ENCODE results near the gene ATP10D.
"Not testable (repeated sequence)": the region's sequence is repeated elsewhere in the genome, so short reads cannot be mapped to it uniquely, and the experiment has no call there.

Gene ATP10D

DNA sequence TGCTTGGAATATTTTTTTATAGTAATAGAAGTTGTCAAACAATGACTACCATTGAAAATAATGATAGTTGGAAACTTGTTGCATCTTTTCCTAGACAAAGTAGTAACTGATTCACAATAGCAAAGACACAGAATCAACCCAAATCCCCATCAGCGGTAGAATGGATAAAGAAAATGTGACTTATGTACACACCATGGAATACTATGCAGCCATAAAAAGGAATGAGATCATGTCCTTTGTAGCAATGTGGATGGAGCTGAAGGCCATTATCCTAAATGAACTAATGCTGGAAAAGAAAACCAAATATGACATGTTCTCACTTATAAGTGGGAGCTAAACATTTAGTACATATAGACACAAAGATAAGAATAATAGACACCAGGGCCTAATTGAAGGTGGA lies 49.7 kb downstream of the ATP10D start:
- FAIRE-seq (no peak), DNase-seq (ENCODE audit: low spot score) (no peak)

DNA sequence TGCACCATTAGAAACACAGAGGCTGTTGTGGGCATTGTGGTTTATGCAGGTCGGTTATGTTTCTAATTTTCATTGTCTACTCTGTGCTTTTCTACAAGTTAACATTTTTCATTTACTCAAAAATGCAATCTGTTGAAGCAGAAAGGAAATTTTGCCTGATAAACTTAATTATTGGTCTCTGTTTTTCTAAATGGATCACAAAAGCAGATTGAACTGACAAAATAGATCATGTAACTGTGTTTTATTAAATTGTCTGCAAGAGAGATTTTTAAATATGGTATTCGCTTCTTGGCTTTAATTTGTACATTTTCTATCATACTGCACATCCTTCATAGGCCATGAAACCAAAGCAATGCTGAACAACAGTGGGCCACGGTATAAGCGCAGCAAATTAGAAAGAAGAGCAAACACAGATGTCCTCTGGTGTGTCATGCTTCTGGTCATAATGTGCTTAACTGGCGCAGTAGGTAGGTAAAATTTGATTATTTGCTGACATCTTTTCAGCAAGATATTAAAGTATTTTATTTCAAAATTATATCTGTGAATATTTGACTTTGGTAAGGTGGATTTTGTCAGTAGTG lies 50.6 kb downstream of the ATP10D start:
- FAIRE-seq (no peak), DNase-seq (ENCODE audit: low spot score) (no peak)

GRCh38 chr4:47536966-47537365 lies 51.9 kb downstream of the ATP10D start:
- FAIRE-seq (no peak), DNase-seq (ENCODE audit: low spot score) (no peak)

- FAIRE-seq (no peak), DNase-seq (ENCODE audit: low spot score) (no peak)
These were observed 53.2 kb downstream of the ATP10D start for GRCh38 chr4:47538111-47538824.

DNA sequence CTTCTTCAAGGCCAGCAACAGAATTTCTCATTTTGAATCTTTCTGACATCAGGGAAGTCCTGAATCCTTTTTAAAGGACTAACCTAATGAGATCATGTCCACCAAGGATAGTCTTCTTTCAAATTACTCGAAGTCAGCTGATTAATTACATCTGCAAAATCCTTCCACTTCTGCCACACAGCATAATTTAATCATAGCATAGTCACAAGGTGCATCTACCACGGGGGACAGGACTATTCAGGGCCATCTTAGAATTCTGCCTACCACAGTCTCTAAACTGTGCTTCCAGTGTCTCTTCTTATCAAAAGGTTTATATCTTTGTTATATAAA lies 53.7 kb downstream of the ATP10D start:
- FAIRE-seq (no peak), DNase-seq (ENCODE audit: low spot score) (no peak)

GRCh38 chr4:47542640-47543039 lies 57.6 kb downstream of the ATP10D start:
- DNase-seq (ENCODE audit: low spot score); FAIRE-seq: not testable (repeated sequence)

- FAIRE-seq = no peak
- no peak for DNase-seq (ENCODE audit: low spot score)
These were observed 58.3 kb downstream of the ATP10D start for GRCh38 chr4:47543331-47543730.

DNA sequence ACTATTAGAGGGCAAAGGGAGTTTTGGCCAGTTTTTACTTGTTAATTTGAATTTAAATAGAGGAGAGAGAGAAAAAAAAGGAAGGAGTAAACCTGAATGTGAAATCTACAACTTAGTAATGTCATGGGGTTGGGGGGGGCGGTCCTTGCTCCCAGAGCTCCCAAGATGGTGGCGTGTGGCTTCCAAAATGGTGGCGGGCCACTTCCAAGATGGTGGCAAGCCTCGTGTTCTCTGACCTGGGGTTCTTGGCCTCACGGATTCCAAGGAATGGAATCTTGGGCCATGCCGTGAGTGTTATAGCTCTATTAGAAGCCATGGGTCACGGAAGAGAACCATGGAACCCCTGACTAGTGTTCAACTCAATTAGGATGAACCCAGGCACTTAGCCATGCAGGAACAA lies 65.3 kb downstream of the ATP10D start:
- DNase-seq (ENCODE audit: low spot score); FAIRE-seq: not testable (repeated sequence)

DNA sequence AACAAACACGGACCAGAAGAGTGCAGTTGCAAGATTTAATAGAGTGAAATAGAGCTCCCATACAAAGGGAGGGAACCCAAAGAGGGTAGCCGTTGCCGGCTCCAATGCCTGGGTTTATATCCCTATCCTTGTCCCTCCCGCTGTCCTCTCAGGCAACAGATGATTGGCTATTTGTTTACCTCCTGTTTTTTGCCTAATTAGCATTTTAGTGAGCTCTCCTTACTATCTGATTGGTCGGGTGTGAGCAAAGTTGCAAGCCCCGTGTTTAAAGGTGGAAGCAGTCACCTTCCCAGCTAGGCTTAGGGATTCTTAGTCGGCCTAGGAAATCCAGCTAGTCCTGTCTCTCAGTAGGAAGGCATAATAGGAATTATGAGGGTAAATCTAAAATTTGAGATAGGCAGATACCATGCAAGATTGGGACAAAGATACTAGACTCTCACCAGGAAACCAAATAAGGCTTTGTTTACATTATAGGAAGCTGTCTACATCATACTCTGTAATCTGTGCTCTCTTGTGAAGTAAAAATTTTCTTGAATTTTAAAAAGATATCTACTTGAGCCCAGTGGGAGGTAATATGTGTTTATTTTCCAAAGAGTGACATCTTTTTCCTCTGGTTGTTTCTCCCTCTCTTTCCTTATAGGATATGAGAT lies 65.9 kb downstream of the ATP10D start:
- FAIRE-seq (no peak), DNase-seq (ENCODE audit: low spot score) (no peak)

- DNase-seq (ENCODE audit: low spot score) (no peak), FAIRE-seq (no peak)
These were observed 66.6 kb downstream of the ATP10D start for GRCh38 chr4:47551682-47552081.

- no peak for FAIRE-seq
- no peak for DNase-seq (ENCODE audit: low spot score)
These were observed 68.5 kb downstream of the ATP10D start for GRCh38 chr4:47553329-47554125.

- DNase-seq (ENCODE audit: low spot score); FAIRE-seq: not testable (repeated sequence)
These were observed 70.8 kb downstream of the ATP10D start for GRCh38 chr4:47555920-47556319.

DNA sequence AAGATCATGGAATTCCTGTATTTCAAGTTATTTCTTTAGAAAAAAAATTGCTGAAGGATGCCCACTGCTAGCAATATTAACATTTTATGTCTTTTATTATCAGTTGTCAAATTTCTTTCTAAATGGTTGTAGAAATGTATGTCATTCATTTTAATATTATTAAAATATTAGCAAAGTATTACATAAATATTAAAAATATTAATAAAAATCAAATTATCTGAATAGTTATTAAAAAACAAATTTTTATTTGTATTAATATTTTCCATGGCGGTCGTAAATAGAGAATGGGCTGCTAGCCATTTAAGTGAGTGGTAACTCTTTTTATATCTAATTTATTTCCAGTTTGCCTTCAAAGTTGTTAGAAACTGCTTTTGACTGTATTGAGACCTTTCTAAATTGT lies 72.2 kb downstream of the ATP10D start:
- FAIRE-seq = no peak
- no peak for DNase-seq (ENCODE audit: low spot score)

GRCh38 chr4:47560682-47561081 lies 75.6 kb downstream of the ATP10D start:
- FAIRE-seq (peak; percentile 48), DNase-seq (ENCODE audit: low spot score) (no peak)

DNA sequence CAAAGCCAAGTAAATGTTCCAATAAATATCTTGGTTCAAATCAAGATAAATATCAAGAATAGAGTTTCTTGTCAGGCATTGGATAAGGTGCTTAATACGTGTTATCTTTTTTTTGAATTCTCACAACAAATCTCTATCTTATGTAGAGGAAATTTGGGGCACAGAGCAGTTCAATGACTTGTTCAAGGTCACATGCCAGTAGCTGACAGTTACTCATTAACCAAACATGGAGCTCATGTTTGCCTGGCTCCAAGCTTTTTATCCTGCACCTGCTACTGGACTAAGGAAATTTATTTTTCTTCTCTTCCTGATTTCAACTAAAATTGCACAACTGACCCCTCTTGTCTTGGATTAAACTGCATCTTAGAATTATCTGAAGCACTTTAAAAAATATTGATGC lies 76.3 kb downstream of the ATP10D start:
- FAIRE-seq (no peak), DNase-seq (ENCODE audit: low spot score) (no peak)

DNA sequence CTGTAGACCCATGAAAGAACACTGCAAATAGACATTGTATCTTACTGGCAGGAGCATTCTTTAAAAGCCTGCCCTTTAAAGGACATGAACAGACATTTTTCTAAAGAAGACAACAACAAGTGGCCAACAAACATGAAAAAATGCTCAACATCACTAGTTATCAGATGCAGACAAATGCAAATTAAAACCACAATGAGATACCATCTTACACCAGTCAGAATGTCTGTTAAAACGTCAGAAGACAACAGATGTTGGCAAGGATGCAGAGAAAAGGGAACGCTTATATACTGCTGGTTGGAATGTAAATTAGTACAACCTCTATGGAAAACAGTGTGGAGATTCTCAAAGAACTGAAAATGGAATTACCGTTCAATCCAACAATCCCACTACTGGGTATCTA lies 77.2 kb downstream of the ATP10D start:
- DNase-seq (ENCODE audit: low spot score) = no peak

GRCh38 chr4:47566566-47566965 lies 81.5 kb downstream of the ATP10D start:
- no peak for FAIRE-seq
- DNase-seq (ENCODE audit: low spot score) = no peak

More for the DNA sequence above, 77.2 kb downstream of the ATP10D start:
- FAIRE-seq = no peak

DNA sequence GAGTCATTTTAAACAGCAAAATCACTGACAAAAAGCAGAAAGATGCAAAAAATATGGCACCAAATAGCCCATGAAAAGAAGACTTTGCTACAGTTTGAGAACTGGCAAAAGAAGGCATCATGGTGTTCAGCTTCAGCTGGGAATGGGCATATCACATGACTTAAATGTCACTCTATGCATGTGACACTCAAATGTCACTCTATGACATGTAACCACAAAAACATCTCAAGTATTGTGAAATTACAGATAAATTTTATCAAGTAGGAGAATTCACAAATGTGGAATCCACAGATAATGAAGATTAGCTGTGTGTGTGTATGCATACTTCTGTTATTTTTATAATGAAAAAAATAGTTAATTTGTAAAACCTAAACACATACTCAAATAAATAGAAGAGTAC lies 81.9 kb downstream of the ATP10D start:
- no peak for DNase-seq (ENCODE audit: low spot score)
- no peak for FAIRE-seq

DNA sequence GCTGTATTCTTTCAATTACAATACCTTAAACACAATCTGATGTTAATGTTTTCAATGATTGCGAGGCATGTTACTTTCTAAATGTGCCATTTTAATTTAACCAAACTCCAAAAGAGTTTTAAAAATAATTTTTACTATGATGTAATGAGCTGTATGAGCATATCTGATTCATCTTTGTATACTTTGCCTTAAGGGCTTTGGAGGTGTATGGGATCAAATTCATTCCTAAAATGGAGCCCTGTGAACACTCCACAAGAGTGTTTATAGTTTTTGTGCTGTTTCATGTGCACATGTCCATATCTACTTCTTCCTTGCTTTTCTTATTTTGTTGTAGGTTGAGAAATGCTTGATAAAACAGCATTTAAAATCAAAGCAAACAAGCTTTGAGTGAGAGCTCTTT lies 82.4 kb downstream of the ATP10D start:
- no peak for FAIRE-seq
- DNase-seq (ENCODE audit: low spot score) = no peak

DNA sequence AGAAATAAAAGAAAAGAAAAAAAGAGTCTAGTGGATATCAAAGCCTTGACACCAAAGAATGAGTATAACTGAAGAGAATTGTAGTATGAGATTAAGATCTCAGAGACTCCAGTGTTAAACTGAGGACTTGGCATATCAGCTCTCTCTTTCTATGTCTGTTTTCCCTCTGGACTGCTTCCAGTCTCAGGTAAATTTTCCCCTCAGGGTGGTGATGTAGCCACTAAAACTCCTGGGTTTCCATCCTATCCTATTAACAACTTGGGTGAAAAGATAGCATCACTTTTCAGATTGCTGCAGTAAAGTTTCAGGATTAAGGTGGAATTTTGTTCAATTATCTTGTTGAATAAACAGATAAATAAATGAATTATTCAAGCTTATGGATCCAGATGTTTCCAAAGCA lies 85.7 kb downstream of the ATP10D start:
- FAIRE-seq = no peak
- DNase-seq (ENCODE audit: low spot score) = no peak

DNA sequence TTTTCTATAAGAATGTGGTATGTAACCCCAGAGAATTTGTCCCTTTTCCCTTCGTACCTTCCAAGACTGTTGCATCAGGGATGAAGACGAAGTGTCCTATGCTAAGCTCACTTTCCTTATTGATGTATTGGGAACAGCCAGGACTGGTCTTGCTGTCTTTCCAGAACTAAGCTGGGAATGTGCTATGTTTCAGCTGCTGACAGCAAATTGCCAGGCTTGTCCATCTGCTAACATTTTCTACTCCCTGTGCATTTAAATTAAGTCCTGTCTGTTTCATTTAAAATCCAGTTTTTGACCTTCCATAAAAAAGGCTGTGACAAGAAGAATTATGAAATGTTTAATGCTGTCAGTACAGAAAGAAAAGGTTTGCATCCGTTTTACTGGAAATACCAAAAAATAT lies 87.9 kb downstream of the ATP10D start:
- no peak for DNase-seq (ENCODE audit: low spot score)
- no peak for FAIRE-seq

Data from urothelium cell line (cell line).